Spinal cord (tissue), 10 donors: ENCODE results near the gene SORCS2. TPM values are rescaled to one million over a fixed set of nuclear protein-coding genes. Genes with fewer than 3 reads are reported as not detected.

Source experiments
- DNase-seq, 6 donors: peaks; one replicate each; pipeline versions ENCODE4 v3.0.0 to v3.0.0-alpha.2; 2013 to 2015; ENCODE audit warnings: low spot score in 6 of 6, low read depth in 4 of 6
- H3K27ac ChIP-seq: one replicate; pipeline ENCODE4 v1.5.1; 2013; ENCODE audit warnings: low read depth, low read length, control low read depth
- H3K27me3 ChIP-seq: one replicate; pipeline ENCODE4 v1.6.1; 2013; ENCODE audit warnings: low read length; ENCODE audit not compliant: control insufficient read depth, insufficient read depth
- H3K36me3 ChIP-seq: one replicate; pipeline ENCODE4 v1.6.1; 2013; ENCODE audit warnings: low read length; ENCODE audit not compliant: control insufficient read depth, insufficient read depth
- H3K4me1 ChIP-seq: one replicate; pipeline ENCODE4 v1.6.1; 2013; ENCODE audit warnings: low read length; ENCODE audit not compliant: control insufficient read depth, insufficient read depth
- H3K4me3 ChIP-seq: one replicate; pipeline ENCODE4 v1.5.1; 2013; ENCODE audit warnings: low read depth, low read length, control low read depth
- H3K9me3 ChIP-seq: one replicate; pipeline ENCODE4 v1.6.1; 2013; ENCODE audit warnings: low read length; ENCODE audit not compliant: control insufficient read depth, insufficient read depth
- WGBS: methylation state at CpG from one replicate; pipeline ENCODE4 v1.1.5; 2013; ENCODE audit warnings: missing lambda C conversion rate; ENCODE audit not compliant: insufficient coverage; 5-methylcytosine and 5-hydroxymethylcytosine counted together
- polyA plus RNA-seq, 2 donors: library from polyadenylated mRNA; unstranded; fragments of 120-200 nt; gene quantifications; one replicate each; pipeline ENCODE4 v1.2.1, GENCODE V29; 2013; ENCODE audit not compliant: insufficient read length in 2 of 2
- total RNA-seq, 2 donors: library from RNA; depleted of rRNA in 1 of 2; stranded (reverse); fragments of 120-200 nt in 1 of 2; fragments of >200 nt in 1 of 2; gene quantifications; one replicate each; pipeline versions ENCODE4 v1.2.3 to v1.2.4, GENCODE V29; 2013 to 2014
- donor health status: healthy.

Gene SORCS2
- total and polyA plus RNA-seq, 4 donors = 7.3 to 24.8 (median 16.5) TPM

DNA sequence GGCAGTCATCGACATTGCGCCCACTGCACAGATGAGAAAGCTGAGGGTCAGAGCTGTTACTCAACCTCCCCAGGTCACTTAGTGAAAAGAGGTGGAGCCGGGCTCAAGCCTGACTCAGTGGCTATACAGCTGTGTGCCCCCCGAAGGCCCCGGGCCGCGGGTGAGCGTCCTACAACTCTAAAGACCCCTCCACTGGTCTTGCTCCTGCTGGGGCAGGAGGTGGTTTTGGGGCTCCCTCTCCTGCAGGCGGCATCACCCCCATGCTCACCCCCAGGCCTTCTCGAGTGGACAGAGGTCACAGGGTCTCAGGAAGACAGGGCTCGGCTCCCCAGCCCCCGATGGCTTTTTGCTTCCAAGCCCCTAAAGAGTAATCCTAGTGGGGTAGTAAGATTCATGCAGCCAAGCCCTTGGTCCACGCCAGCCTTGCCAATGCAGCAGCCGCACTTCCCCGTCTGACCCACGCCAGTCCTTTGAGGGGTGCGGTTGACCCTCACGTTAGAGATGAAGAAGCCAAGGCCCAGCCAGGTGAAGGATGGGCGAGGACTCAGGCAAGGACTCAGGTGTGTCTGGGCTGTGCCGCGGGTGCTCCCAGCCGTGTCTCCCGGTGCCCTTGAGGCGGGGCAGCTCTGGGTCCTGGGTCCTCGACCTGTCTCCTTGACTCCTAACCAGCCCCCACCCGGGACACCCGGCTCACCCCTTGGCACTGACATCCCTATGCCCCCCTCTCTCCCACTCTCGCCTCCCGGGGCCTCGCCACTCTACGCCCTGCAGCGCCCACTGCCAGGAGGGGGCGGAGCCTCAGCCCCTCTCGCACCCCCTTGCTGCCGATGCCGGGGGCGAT is 547.0 kb downstream of the SORCS2 start:
- H3K4me3 ChIP-seq = no peak overlapping the region
- H3K9me3 ChIP-seq = no peaks in the 10 kb centered on the region
- no peak overlapping the region for H3K27ac ChIP-seq
- H3K4me1 ChIP-seq = peaks cover 10% of the 10 kb centered on the region
- peaks cover 66% of the 10 kb centered on the region for H3K36me3 ChIP-seq
- WGBS = 92% methylated on average over 32 of the region's 37 CpGs
- no peak for DNase-seq
- no peaks in the 10 kb centered on the region for H3K27me3 ChIP-seq

DNA sequence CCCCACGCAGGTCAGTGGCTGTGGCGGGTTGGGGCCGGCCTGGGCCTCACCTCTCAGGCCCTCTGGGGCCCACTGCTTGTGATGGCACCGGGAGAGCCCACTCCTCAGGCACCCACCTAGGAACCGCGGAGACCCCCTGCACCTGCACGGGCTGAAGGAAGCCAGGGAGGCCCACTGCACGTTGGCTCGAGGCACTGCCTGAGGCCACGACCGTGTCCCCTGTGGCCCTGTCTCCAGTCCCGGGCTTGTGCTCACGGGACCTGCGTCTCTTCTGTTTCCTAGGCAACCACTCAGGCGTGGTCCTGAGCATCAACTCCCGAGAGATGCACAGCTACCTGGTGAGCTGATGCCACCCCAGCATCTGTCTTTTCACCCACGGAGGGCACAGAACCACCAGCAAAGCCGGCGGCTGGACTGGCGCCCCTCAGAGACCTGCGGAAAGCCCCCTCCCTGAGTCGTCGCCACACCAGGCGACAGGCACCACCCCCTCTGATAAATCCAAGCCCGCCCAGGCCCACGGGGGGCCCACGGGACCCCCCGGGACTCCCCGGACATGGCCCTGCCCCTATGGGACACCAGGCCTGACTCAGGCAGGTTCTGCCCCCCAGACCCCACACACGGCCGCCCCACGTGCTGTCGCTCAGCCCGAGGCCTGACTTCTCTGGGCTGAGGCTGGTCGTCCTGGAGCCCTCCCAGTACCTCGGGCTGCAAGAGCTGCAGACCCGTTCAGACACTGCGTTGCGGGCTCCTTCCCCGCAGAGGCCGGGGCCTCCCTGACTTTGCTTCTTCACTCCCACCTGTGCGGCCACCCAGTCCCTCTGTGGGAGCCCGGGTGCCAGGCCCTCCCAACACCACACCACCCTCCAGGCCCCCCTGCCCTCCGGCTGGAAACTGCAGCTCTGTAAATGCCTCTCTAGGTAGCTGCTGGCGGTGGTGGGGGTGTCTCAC is 547.9 kb downstream of the SORCS2 start:
- no peak for DNase-seq
- no peaks in the 10 kb centered on the region for H3K27me3 ChIP-seq
- 84% methylated on average over 43 of the region's 45 CpGs for WGBS
- no peak overlapping the region for H3K4me3 ChIP-seq
- H3K9me3 ChIP-seq = no peaks in the 10 kb centered on the region
- H3K36me3 ChIP-seq = peaks cover 57% of the 10 kb centered on the region
- peaks cover 10% of the 10 kb centered on the region for H3K4me1 ChIP-seq
- H3K27ac ChIP-seq = no peak overlapping the region

DNA sequence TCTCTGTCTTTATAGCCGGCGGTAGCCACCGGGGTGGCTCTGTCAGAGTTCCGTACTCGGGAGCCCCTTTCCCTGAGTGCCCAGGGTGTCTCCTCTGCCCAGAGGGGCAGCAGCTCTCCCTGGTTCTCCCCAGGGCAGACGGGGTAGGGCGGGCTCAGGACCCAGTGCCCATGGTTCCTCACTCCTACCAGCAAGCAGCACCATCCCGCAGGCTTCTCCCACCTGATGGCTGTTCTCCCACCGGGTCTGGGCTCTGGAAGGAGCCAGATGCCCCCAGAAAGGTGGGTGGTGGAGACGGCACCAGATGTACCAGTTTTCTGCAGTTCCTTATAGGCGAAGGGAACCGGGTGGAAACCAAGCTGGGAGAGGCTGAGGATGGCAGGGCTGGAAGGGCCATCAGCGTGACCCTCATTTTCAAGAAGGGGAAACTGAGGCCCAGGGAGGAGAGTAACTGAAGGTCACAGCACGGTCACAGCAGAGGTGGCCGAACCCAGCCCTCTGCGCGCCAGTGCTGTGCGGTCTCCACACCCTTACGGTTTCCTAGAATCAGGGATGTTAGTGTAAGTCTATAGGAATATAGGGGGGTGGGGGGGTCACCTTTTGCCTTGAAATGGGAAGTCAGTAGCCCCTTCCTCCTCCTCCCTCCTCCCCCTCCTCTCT is 548.7 kb downstream of the SORCS2 start:
- no peak for DNase-seq
- H3K27ac ChIP-seq = no peak overlapping the region
- no peaks in the 10 kb centered on the region for H3K27me3 ChIP-seq
- H3K4me3 ChIP-seq = no peak overlapping the region
- 88% methylated on average over 14 of the region's 19 CpGs for WGBS
- peaks cover 13% of the 10 kb centered on the region for H3K4me1 ChIP-seq
- H3K9me3 ChIP-seq = no peaks in the 10 kb centered on the region
- peaks cover 50% of the 10 kb centered on the region for H3K36me3 ChIP-seq

DNA sequence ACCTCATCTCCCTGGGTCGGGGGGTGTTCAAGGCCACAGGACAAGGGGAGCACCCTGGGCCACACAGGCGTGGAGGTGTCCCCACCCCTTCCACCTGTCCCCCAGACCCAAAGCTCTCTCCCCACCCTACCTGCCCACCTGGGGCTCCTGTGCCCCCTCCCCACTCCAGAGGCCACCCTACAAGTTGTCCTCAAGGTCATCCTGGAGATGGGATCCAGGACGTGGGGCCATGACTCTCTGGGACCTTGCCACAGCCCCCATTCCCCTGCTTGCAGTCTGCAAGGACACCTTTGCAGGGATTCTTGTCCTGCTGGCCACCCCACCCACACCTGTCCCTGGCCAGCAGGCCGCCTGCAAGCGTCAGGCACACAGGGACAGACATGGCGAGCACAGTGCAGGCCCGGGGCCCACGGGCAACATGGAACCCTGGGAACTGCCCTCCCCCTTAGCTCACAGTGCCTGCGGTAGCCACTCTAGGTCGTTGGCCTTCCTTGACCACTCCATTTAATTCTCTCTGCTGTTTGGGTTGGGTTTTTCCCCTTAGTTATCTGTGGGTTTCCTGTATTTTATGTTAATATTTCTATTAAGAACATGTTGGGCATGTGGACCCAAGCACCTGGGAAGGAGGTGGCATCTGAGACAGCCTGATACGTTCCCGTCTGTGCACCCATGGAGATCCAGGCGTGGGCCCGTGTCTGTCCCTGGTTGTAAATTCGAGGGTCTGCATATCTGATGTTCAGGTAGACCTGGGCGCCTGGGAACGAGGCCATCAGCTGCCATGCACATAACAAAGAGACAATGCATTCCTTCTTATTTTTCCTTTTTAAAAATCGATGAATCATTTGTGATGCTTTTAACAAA is 549.8 kb downstream of the SORCS2 start:
- H3K4me1 ChIP-seq = peaks cover 24% of the 10 kb centered on the region
- DNase-seq = no peak
- H3K27me3 ChIP-seq = no peaks in the 10 kb centered on the region
- no peak overlapping the region for H3K4me3 ChIP-seq
- H3K9me3 ChIP-seq = no peaks in the 10 kb centered on the region
- no peak overlapping the region for H3K27ac ChIP-seq
- WGBS = 93% methylated on average over 10 of the region's 18 CpGs
- peaks cover 40% of the 10 kb centered on the region for H3K36me3 ChIP-seq

DNA sequence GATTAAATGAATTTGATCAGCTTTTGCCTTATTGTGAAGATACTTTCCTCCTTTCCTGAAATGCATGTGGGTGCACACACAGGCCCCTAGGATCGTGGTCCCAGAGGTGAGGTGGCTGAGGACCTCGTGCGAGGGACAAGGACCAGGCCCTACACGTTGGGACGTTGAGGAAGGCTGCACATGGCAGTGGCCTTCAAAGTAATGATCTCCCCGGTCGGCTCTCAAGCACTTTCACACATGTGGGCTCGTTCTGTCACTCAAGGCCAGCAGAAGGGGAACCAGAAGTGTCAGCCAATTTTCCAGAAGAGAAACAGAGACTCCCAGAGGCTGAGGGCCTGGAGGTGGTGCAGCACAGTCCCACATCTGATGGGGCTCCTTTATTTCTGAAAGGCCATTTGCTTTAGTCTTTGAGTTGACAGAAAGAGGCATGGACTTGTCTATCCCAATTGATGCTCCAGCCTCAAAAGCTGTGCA is 550.5 kb downstream of the SORCS2 start:
- no peak overlapping the region for H3K27ac ChIP-seq

DNA sequence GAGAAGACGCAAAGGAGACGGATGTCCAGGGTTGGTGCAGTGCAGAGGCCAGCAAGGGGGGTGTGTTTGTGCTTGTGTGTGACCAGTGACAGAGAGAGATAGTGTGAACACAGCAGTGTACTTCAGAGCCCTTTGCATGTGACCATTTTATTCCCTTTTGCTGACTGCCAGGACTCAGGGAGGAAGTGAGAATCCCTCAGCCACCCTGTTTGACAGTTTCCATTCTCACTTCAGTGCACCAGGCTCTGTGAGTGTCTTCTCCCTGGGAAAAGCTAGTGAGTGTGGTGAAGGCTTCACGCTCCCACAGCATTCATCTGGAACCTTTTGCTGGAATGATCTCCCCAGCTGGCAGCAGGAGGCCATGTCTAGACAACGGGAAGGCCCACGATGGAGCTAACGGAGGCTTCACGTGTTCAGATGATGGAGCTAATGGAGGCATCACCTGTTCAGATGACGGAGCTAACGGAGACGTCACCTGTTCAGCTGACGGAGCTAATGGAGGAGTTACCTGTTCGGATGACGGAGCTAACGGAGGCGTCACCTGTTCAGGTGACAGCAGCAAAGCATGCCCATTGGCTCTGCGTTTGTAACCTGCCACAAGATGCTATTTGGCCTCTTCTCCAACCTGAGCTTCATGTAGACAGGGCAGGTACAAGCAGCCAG is 551.9 kb downstream of the SORCS2 start:
- no peaks in the 10 kb centered on the region for H3K9me3 ChIP-seq
- H3K36me3 ChIP-seq = peaks cover 19% of the 10 kb centered on the region
- no peak overlapping the region for H3K4me3 ChIP-seq
- DNase-seq = no peak
- H3K27me3 ChIP-seq = no peaks in the 10 kb centered on the region
- WGBS = 80% methylated on average over 16 of the region's 16 CpGs
- no peak overlapping the region for H3K27ac ChIP-seq
- peaks cover 26% of the 10 kb centered on the region for H3K4me1 ChIP-seq

More for the DNA sequence above, 550.5 kb downstream of the SORCS2 start:
- DNase-seq = no peak
- H3K27me3 ChIP-seq = no peaks in the 10 kb centered on the region
- 79% methylated on average over 8 of the region's 8 CpGs for WGBS
- H3K4me3 ChIP-seq = no peak overlapping the region
- H3K9me3 ChIP-seq = no peaks in the 10 kb centered on the region
- H3K4me1 ChIP-seq = peaks cover 26% of the 10 kb centered on the region
- H3K36me3 ChIP-seq = peaks cover 34% of the 10 kb centered on the region

DNA sequence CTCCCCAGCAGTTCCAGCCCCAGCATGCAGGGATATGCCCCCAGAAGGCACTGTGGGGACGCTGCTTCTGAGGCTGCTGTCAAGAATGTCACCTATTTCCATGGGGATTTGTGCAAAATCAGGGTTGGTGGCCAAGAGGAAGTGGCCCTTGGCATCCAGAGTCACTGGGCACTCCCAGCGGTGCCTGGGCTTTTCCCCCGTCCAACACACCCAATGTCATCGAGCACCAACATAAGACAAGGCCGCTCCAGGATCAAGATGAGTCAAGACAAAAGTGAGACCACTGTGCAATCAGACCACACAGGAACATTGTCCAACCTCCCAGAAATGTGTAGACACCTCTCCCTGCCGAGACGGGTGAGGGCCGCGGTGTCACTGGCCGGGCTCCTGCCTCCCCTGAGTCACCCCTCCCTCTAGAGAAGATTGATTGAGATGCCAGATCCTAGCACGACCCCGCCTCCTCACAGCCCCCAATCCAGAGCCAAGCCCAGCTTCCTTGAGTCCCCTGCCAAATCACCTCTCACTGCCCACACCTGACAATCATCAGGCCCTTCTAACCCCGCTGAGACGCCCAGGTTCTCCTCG is 553.1 kb downstream of the SORCS2 start:
- H3K27ac ChIP-seq = no peak overlapping the region
- H3K27me3 ChIP-seq = no peaks in the 10 kb centered on the region
- no peaks in the 10 kb centered on the region for H3K9me3 ChIP-seq
- H3K4me3 ChIP-seq = no peak overlapping the region
- peaks cover 26% of the 10 kb centered on the region for H3K4me1 ChIP-seq
- 80% methylated on average over 15 of the region's 15 CpGs for WGBS
- H3K36me3 ChIP-seq = peaks cover 8% of the 10 kb centered on the region
- DNase-seq = no peak

DNA sequence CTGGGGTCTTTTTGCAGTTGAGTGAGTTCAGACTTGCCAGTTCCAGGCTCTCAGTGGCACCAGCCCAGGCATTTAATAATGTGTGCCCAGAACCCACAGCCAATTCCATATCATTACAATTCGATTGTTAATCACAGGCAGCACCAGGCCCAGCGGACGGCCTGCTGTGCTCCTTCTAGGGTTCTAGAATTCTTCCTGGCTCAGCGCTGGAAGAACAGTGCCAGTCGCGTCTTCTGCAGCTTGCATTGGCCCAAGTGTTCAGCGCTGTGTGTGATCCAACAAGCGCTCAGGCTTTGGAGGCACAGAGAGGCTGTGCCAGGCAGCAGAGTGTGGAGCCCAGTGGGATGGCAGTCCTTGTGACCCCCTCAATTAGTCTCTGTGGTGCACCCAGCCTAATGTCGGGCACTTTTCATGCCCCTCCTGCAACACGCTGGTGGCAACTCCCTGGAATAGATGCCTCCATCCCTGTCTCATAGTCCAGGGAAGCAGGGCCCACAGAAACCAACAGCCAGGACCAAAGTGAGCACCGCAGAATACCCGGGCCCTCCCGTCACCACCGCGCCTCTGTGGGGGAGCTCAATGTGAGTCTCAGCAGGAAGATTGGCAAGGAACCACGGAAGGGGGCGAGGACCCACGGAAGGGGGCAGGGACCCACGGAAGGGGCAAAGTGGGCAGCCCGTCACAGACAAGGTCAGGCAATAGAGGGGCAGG is 554.2 kb downstream of the SORCS2 start:
- peak in 2 of 6 donors; percentile 22 to 65 for DNase-seq
- no peak overlapping the region for H3K27ac ChIP-seq

More for the DNA sequence above, 554.2 kb downstream of the SORCS2 start:
- WGBS = 83% methylated on average over 20 of the region's 20 CpGs
- Histone ChIP-seq H3K4me3 (no peak overlapping the region), H3K9me3 (no peaks in the 10 kb centered on the region), H3K36me3 (peaks cover 2% of the 10 kb centered on the region), H3K27me3 (no peaks in the 10 kb centered on the region), H3K4me1 (peaks cover 26% of the 10 kb centered on the region)
